GM12878 (cell line): ENCODE measurements around the gene LCAT. TPM values are rescaled to one million over a fixed set of nuclear protein-coding genes. Genes with fewer than 3 reads are reported as not detected.
A peak's percentile ranks its signal among the peaks of the same experiment; 100 is the strongest.

ENCODE experiments used
- ATAC-seq: fragments of 200-7000 bp; cut with Tn5 transposase; 3 replicates; pipeline ENCODE4 v1.9.1; 2020; ENCODE audit warnings: mild to moderate bottlenecking, moderate library complexity
- BruUV-seq: library from RNA; stranded (reverse); fragments of 400-500 nt; replicated peaks from 2 replicates; lab custom pipeline; 2021; lab: Mats Ljungman, UMichigan
- CTCF ChIA-PET: fragments of 300-600 bp; sonication (Branson Sonifier 250); formaldehyde crosslinking; extraction: SDS; loops from one replicate; lab custom pipeline; 2021; ENCODE audit warnings: inconsistent platforms; lab: Yijun Ruan, JAX
- POLR2A ChIA-PET: fragments of 350-600 bp; formaldehyde crosslinking; extraction: SDS; loops from one replicate; lab custom pipeline; 2021; ENCODE audit warnings: inconsistent platforms; lab: Charles Lee
- RAD21 ChIA-PET: fragments of 300-600 bp; sonication (Branson Sonifier 250); formaldehyde crosslinking; loops from one replicate; lab custom pipeline; 2023; ENCODE audit warnings: antibody characterized with exemption; ENCODE audit not compliant: unreplicated experiment; lab: Charles Lee
- SMC1A ChIA-PET: fragments of 300-600 bp; sonication (Branson Sonifier 250); formaldehyde crosslinking; loops from one replicate; lab custom pipeline; 2023; ENCODE audit not compliant: unreplicated experiment, uncharacterized antibody; lab: Charles Lee
- DNase-seq: peaks from one replicate; pipeline ENCODE4 v3.0.0-alpha.2; 2011; ENCODE audit warnings: low read depth, low spot score
- FAIRE-seq: peaks from 3 replicates; lab custom pipeline; 2011; peaks lifted over from hg19 to GRCh38; lab: Jason Lieb, UNC
- H2AFZ ChIP-seq: 2 replicates; pipeline ENCODE4 v1.6.0; 2011; ENCODE audit warnings: low read depth, low read length, control low read depth; ENCODE audit not compliant: control insufficient read depth
- H3K27ac ChIP-seq: 2 replicates; pipeline ENCODE4 v1.5.1; 2011; ENCODE audit warnings: control low read depth; ENCODE audit not compliant: control insufficient read depth, insufficient read depth
- H3K27me3 ChIP-seq, 2 experiments: replicated peaks in 1 of 2; 2 replicates each; pipeline versions ENCODE4 v1.6.0 to v1.6.1; 2011; ENCODE audit warnings: low read length in 1 of 2; ENCODE audit not compliant: control insufficient read depth in 2 of 2, insufficient read depth in 2 of 2
- H3K36me3 ChIP-seq, 2 experiments: 2 replicates each; pipeline ENCODE4 v1.5.1; 2011; ENCODE audit warnings: low read length in 1 of 2; ENCODE audit not compliant: control insufficient read depth in 2 of 2, insufficient read depth in 2 of 2
- H3K4me1 ChIP-seq: 2 replicates; pipeline ENCODE4 v1.6.1; 2011; ENCODE audit warnings: mild to moderate bottlenecking, low read length, moderate library complexity, mixed read lengths; ENCODE audit not compliant: control insufficient read depth, insufficient read depth
- H3K4me2 ChIP-seq: 2 replicates; pipeline ENCODE4 v1.6.0; 2011; ENCODE audit warnings: control low read depth; ENCODE audit not compliant: control insufficient read depth, insufficient read depth
- H3K4me3 ChIP-seq: fragments of 200-600 bp; sonication (generic); 2 replicates; pipeline ENCODE4 v1.5.1; 2016
- H3K79me2 ChIP-seq: 2 replicates; pipeline ENCODE4 v1.6.0; 2011; ENCODE audit warnings: low read length; ENCODE audit not compliant: control insufficient read depth, insufficient read depth
- H3K9ac ChIP-seq: 2 replicates; pipeline ENCODE4 v1.8.0; 2011; ENCODE audit warnings: low read length, control low read depth, mixed read lengths; ENCODE audit not compliant: control insufficient read depth, insufficient read depth
- H3K9me3 ChIP-seq: replicated peaks from 3 replicates; pipeline ENCODE4 v1.5.1; 2011; ENCODE audit warnings: mild to moderate bottlenecking, low read length; ENCODE audit not compliant: control insufficient read depth, insufficient read depth
- H4K20me1 ChIP-seq: 2 replicates; pipeline ENCODE4 v1.6.0; 2011; ENCODE audit not compliant: control insufficient read depth, insufficient read depth
- ASH2L ChIP-seq: fragments of 300-600, 200-600 bp; sonication (generic); IDR thresholded peaks from 2 replicates; pipeline ENCODE4 v1.6.1; 2017; ENCODE audit warnings: low read depth, mild to moderate bottlenecking, borderline replicate concordance
- CEBPB ChIP-seq, 2 experiments: fragments of 150-350 bp in 1 of 2; IDR thresholded peaks; 2 replicates each; pipeline ENCODE4 v1.6.1; 2012 to 2014; ENCODE audit warnings: low read depth in 2 of 2, low read length in 2 of 2, borderline replicate concordance in 1 of 2, inconsistent platforms in 1 of 2
- PML ChIP-seq: IDR thresholded peaks from 2 replicates; pipeline ENCODE4 v1.6.1; 2012; ENCODE audit warnings: low read length, inconsistent platforms
- POLR2A ChIP-seq: IDR thresholded peaks from 2 replicates; pipeline ENCODE4 v1.6.1; 2011; ENCODE audit warnings: low read depth, mild to moderate bottlenecking, low read length
- RBBP5 ChIP-seq: fragments of 200-600 bp; sonication (generic); conservative IDR thresholded peaks from 2 replicates; pipeline ENCODE4 v1.6.1; 2016
- SRF ChIP-seq, 2 experiments: IDR thresholded peaks; 2 replicates each; pipeline ENCODE4 v1.6.1; 2011; ENCODE audit warnings: low read depth in 2 of 2, low read length in 2 of 2, mild to moderate bottlenecking in 1 of 2, moderate library complexity in 1 of 2
- ZNF207 ChIP-seq: fragments of 450-650 bp; IDR thresholded peaks from 2 replicates; pipeline ENCODE4 v1.6.1; 2014; ENCODE audit warnings: antibody characterized with exemption, mild to moderate bottlenecking, borderline replicate concordance
- WGBS: methylation state at CpG from one replicate; pipeline ENCODE4 v1.1.6; 2016; ENCODE audit warnings: low lambda C conversion rate; ENCODE audit not compliant: insufficient replicate concordance, insufficient coverage; ENCODE audit errors: missing lambda C conversion rate; 5-methylcytosine and 5-hydroxymethylcytosine counted together
- in situ Hi-C: fragments of 300-500 bp; cut with MboI; formaldehyde crosslinking; loops from 9 replicates; pipeline ENCODE4 v1.14.3; 2018; ENCODE audit warnings: mixed read lengths
- intact Hi-C: fragments of 100-400 bp; cut with micrococcal nuclease; formaldehyde crosslinking; loops from one replicate; pipeline ENCODE4 v1.14.2; 2022; ENCODE audit not compliant: unreplicated experiment
- polyA plus RNA-seq, 11 experiments: library from polyadenylated mRNA; depleted of rRNA in 4 of 11; unstranded in 6 of 11; stranded (reverse) in 5 of 11; fragments of >200 nt; fragmentation: Nextera tagmentation in 4 of 11; fragmentation: Illumina TruSeq in 1 of 11; extraction: Ambion mirVana in 4 of 11; extraction: Trizol in 1 of 11; gene quantifications; 1 replicate in 1 of 11; 2 replicates in 10 of 11; pipeline versions ENCODE4 v1.2.1 to v1.2.3, GENCODE V29; 2011 to 2016; ENCODE audit warnings: inconsistent platforms in 2 of 11, missing spikeins in 2 of 11, low read depth in 1 of 11
- total RNA-seq, 4 experiments: library from RNA; depleted of rRNA in 3 of 4; stranded (reverse); fragments of >200 nt in 3 of 4; fragmentation: Illumina TruSeq in 1 of 4; extraction: Trizol in 1 of 4; gene quantifications; 2 replicates each; pipeline versions ENCODE4 v1.2.1 to v1.2.3, GENCODE V29; 2013 to 2021

The LCAT gene
- total and polyA plus RNA-seq, 10 of the 15 experiments (the other 5 are each of a cell fraction or from before 2014, with no cell fraction given) = 0.61 to 11.7 (median 3.3) TPM

DNA sequence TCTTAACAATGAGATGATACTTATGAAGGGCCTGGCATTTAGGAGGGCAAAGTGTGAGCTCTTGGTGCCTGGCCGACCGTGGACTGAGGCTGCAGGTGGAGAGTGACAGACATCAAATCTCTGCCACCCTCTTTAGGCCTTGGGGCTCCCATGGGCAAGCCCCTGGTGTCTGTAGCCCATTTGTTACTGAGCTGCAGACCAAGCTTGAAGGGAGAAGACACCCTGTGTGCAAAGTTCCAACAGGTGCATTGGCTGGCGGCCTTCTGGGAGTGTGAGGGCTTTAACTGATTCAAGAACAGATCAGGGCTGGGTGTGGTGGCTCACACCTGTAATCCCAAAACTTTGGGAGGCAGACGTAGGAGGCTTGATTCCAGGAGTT lies 11.5 kb downstream of the LCAT start:
- WGBS = 96% methylated on average over 4 of the region's 4 CpGs
- Histone ChIP-seq H3K27me3 (no peaks in the 10 kb centered on the region), H3K79me2 (peaks cover 28% of the 10 kb centered on the region), H3K36me3 (peaks cover 21 to 36% of the 10 kb centered on the region in 2 experiments), H3K4me2 (no peak overlapping the region), H3K9me3 (no peaks in the 10 kb centered on the region), H3K27ac (no peak overlapping the region), H4K20me1 (no peaks in the 10 kb centered on the region), H3K4me1 (peaks cover 5% of the 10 kb centered on the region), H3K9ac (no peak overlapping the region), H2AFZ (no peak overlapping the region), H3K4me3 (no peak overlapping the region)
- FAIRE-seq = no peak
- POLR2A ChIA-PET = interaction anchor here (0.6 kb wide), 1 partner anchor 232 kb away, joined by 7 read pairs; no protein-coding TSS in a partner anchor
- TF ChIP-seq ZNF207 (no peak), CEBPB (IDR thresholded peaks at IDR 0.05; ENCODE audit: borderline replicate concordance in 1 of 2, low read depth in 2 of 2, low read length in 2 of 2) (no peak), RBBP5 (no peak)
- ATAC-seq = no peak
- DNase-seq = no peak
- BruUV-seq = no TSS peak
- intact Hi-C loops (no loop called here), in situ Hi-C loops (no loop called here)
- RAD21 ChIA-PET = no interaction called here
- SMC1A ChIA-PET = no interaction called here
- CTCF ChIA-PET = interaction anchor here (1.0 to 2.4 kb wide), 2 partner anchors 116 to 260 kb away, joined by 3 to 10 read pairs; no protein-coding TSS in a partner anchor

DNA sequence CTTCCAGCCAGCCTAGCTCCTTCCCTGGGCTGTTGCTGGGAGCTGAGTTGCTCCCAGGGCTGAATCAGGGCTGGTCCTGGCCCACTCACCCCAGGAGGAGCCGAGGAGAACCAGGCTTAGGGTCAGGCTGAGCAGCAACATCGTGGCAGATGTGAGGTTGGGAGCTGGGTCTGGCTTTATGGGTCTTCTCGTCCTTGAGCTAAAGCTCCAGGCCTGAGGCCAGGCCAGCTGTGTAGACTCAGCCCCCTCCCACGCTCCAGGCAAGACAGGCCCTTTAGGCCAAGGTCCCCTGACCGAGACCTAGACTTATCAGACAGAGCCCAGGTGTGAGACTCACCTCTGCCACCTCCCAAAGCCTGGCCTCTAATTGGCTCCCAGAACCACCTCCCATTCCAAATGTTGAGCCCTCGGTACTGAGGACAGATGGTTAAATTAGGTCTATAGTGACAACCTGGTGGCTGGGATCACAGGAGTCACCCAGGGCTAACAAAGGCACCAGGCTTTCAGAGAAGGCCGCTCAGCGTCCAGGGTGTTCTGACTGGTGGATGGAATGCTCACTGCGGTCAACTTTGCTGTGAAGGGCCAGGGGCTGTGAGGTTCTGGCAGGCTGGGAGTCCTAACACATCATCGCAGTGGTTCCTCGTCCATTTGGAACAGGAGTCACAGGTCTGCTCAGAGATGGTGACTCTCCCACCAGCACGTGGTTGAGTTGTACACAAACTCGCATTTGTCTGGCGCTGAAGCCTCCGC lies 12.0 kb downstream of the LCAT start, which contains the start of gene CTRL:
Gene CTRL, minus strand, starts transcription at position 151 of the 750 bp plus-strand sequence. Its CDS starts 10 bp downstream, at position 141.
- H3K9ac ChIP-seq = no peak within 1 kb of the TSS
- H3K9me3 ChIP-seq = no peaks in the 10 kb centered on the region
- H3K79me2 ChIP-seq = peaks cover 22% of the 10 kb centered on the region
- POLR2A ChIA-PET = no interaction called here
- no peak for ATAC-seq
- SMC1A ChIA-PET = interaction anchor here (2.5 kb wide), 1 partner anchor 115 kb away, joined by 5 read pairs; no protein-coding TSS in a partner anchor
- no peak for TF ChIP-seq SRF (IDR thresholded peaks at IDR 0.05; ENCODE audit: low read depth in 2 of 2, low read length in 2 of 2)
- peak; percentile 72 for TF ChIP-seq POLR2A
- TF ChIP-seq ASH2L = no peak
- TF ChIP-seq PML = peak; percentile 54
- H3K27ac ChIP-seq = no peak within 1 kb of the TSS
- no peak within 1 kb of the TSS for H3K4me2 ChIP-seq
- peaks cover 5% of the 10 kb centered on the region for H3K4me1 ChIP-seq
- peaks cover 21 to 39% of the 10 kb centered on the region in 2 experiments for H3K36me3 ChIP-seq
- WGBS = 91% methylated on average over 15 of the region's 15 CpGs
- RAD21 ChIA-PET = interaction anchor here (1.3 kb wide), 1 partner anchor 115 kb away, joined by 6 read pairs; no protein-coding TSS in a partner anchor
- BruUV-seq = no TSS peak
- CTCF ChIA-PET = interaction anchor here (0.9 to 3.7 kb wide), 3 partner anchors 48 to 259 kb away, joined by 3 to 18 read pairs (median 4); no protein-coding TSS in a partner anchor
- intact Hi-C loops (no loop called here), in situ Hi-C loops (no loop called here)
- no peak for FAIRE-seq
- H4K20me1 ChIP-seq = no peaks in the 10 kb centered on the region
- DNase-seq = no peak
- H3K4me3 ChIP-seq = no peak within 1 kb of the TSS
- no peak within 1 kb of the TSS for H2AFZ ChIP-seq
- H3K27me3 ChIP-seq = no peaks in the 10 kb centered on the region
